Bronchial epithelial cell (primary cell): Measurements from ENCODE around the gene CYP46A1. TPM values are rescaled to one million over a fixed set of nuclear protein-coding genes. Genes with fewer than 3 reads are reported as not detected.

Source experiments
- DNase-seq: peaks from one replicate; pipeline ENCODE4 v3.0.0-alpha.2; 2010; ENCODE audit warnings: low read depth
- FAIRE-seq: peaks from 2 replicates; lab custom pipeline; 2011; peaks lifted over from hg19 to GRCh38; lab: Jason Lieb, UNC
- H3K27me3 ChIP-seq: 2 replicates; pipeline ENCODE4 v1.5.1; 2011; ENCODE audit warnings: low read length; ENCODE audit not compliant: control insufficient read depth, insufficient read depth
- H3K36me3 ChIP-seq: 2 replicates; pipeline ENCODE4 v1.5.1; 2011; ENCODE audit warnings: low read length; ENCODE audit not compliant: control insufficient read depth, insufficient read depth
- H3K4me3 ChIP-seq: 2 replicates; pipeline ENCODE4 v1.5.1; 2011; ENCODE audit warnings: mild to moderate bottlenecking, low read depth, low read length, control low read depth
- CTCF ChIP-seq: IDR thresholded peaks from 2 replicates; pipeline ENCODE4 v1.5.1; 2011; ENCODE audit warnings: mild to moderate bottlenecking, moderate library complexity, low read length, control low read depth, inconsistent platforms; ENCODE audit not compliant: insufficient read depth, severe bottlenecking
- total RNA-seq: library from RNA; depleted of rRNA; stranded (reverse); fragments of >200 nt; gene quantifications from 2 replicates; pipeline ENCODE4 v1.2.1, GENCODE V29; 2014

The CYP46A1 gene
- total RNA-seq, 1 donor from 2014 or later, result not detected

GRCh38 chr14:99701260-99701659 is 17.2 kb downstream of the CYP46A1 start:
- no peak for FAIRE-seq
- no peak for DNase-seq
- Histone ChIP-seq H3K36me3 (no peaks in the 10 kb centered on the region), H3K4me3 (no peak overlapping the region), H3K27me3 (no peaks in the 10 kb centered on the region)
- no peak for TF ChIP-seq CTCF

GRCh38 chr14:99702115-99702514 is 18.0 kb downstream of the CYP46A1 start:
- DNase-seq, result no peak
- Histone ChIP-seq H3K4me3 (no peak overlapping the region), H3K36me3 (no peaks in the 10 kb centered on the region), H3K27me3 (no peaks in the 10 kb centered on the region)
- FAIRE-seq, result no peak
- TF ChIP-seq CTCF, result no peak

GRCh38 chr14:99703381-99703780 is 19.3 kb downstream of the CYP46A1 start:
- DNase-seq (no peak), FAIRE-seq (no peak)
- TF ChIP-seq CTCF, result no peak
- no peak overlapping the region for H3K4me3 ChIP-seq
- no peaks in the 10 kb centered on the region for H3K27me3 ChIP-seq
- no peaks in the 10 kb centered on the region for H3K36me3 ChIP-seq

GRCh38 chr14:99704037-99704436 is 19.9 kb downstream of the CYP46A1 start:
- FAIRE-seq, result no peak
- no peaks in the 10 kb centered on the region for H3K27me3 ChIP-seq
- TF ChIP-seq CTCF, result no peak

GRCh38 chr14:99706107-99706900 is 22.2 kb downstream of the CYP46A1 start:
- DNase-seq, result no peak

More at GRCh38 chr14:99704037-99704436, 19.9 kb downstream of the CYP46A1 start:
- H3K4me3 ChIP-seq, result no peak overlapping the region
- no peak for DNase-seq
- no peaks in the 10 kb centered on the region for H3K36me3 ChIP-seq

More at GRCh38 chr14:99706107-99706900, 22.2 kb downstream of the CYP46A1 start:
- Histone ChIP-seq H3K4me3 (no peak overlapping the region), H3K36me3 (no peaks in the 10 kb centered on the region), H3K27me3 (no peaks in the 10 kb centered on the region)
- peak; percentile 73 for FAIRE-seq
- no peak for TF ChIP-seq CTCF
